SH-SY5Y (cell line): ENCODE results near the gene CDCA5.

Experiments used
- GATA2 ChIP-seq: IDR thresholded peaks from 2 replicates; pipeline ENCODE4 v1.6.1; 2011; ENCODE audit warnings: mild to moderate bottlenecking, low read depth, low read length
- GATA3 ChIP-seq: IDR thresholded peaks from 2 replicates; pipeline ENCODE4 v1.6.1; 2011; ENCODE audit warnings: low read depth, mild to moderate bottlenecking, low read length, moderate library complexity

GRCh38 chr11:65119670-65119995 is 35.8 kb upstream of the CDCA5 start:
- TF ChIP-seq GATA3 (no peak), GATA2 (no peak)
